BE2C (cell line): ENCODE results near the gene ACP1.

Experiments used
- DNase-seq: peaks from one replicate; pipeline ENCODE4 v3.0.0-alpha.2; 2020
- H3K27me3 ChIP-seq: fragments of 250-450 bp; sonication (Bioruptor Pico); 2 replicates; pipeline ENCODE4 v1.5.1; 2020; ENCODE audit warnings: mild to moderate bottlenecking
- H3K36me3 ChIP-seq: fragments of 250-450 bp; sonication (Bioruptor Pico); 2 replicates; pipeline ENCODE4 v1.5.1; 2020; ENCODE audit warnings: mild to moderate bottlenecking
- H3K4me1 ChIP-seq: fragments of 250-450 bp; sonication (Bioruptor Pico); 2 replicates; pipeline ENCODE4 v1.5.1; 2020
- H3K4me3 ChIP-seq: 2 replicates; pipeline ENCODE4 v1.5.1; 2011; ENCODE audit warnings: low read depth, low read length
- H3K9me3 ChIP-seq: fragments of 250-450 bp; sonication (Bioruptor Pico); 2 replicates; pipeline ENCODE4 v1.5.1; 2020
- CTCF ChIP-seq: IDR thresholded peaks from 2 replicates; pipeline ENCODE4 v1.5.1; 2012; ENCODE audit warnings: mild to moderate bottlenecking, low read depth, low read length

Gene ACP1

GRCh38 chr2:274503-274902 is 9.8 kb downstream of the ACP1 start:
- Histone ChIP-seq H3K27me3 (no peaks in the 10 kb centered on the region), H3K9me3 (no peaks in the 10 kb centered on the region), H3K4me3 (no peak overlapping the region), H3K4me1 (no peaks in the 10 kb centered on the region), H3K36me3 (no peaks in the 10 kb centered on the region; the same call in 1 of the 2 replicates)
- no peak for DNase-seq
- no peak for TF ChIP-seq CTCF

GRCh38 chr2:275466-275865 is 10.7 kb downstream of the ACP1 start:
- no peak for TF ChIP-seq CTCF
- Histone ChIP-seq H3K4me3 (no peak overlapping the region), H3K4me1 (no peaks in the 10 kb centered on the region), H3K9me3 (no peaks in the 10 kb centered on the region), H3K27me3 (no peaks in the 10 kb centered on the region), H3K36me3 (no peaks in the 10 kb centered on the region; the same call in 1 of the 2 replicates)
- no peak for DNase-seq

DNA sequence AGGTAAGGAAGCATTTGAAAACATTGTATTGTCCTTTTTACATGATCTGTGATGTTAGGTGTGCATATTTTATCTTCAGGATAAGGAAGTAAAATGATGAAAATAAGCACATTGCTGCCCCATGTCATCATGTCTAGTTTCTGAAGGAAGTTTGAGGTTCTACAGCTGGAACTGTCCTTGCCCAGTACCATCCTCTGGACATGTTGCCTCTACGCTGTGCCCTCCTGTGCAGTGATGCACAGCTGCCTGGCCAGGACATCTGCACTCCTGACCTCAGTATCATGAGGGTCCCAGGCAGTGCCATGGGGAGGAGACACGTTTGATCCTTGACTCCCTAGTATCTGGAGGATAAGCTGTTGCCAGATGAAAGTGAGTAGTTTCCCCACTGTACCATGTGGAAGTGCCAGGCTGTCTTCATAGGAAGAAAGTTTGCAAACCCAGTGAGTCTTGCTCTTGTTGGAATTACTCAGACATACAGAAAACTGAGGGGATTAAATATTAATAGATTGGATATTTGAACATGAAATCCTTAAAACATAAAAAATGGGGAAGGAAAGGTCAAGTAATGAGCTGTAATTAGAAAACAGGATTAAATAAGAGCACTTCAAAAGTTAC is 13.7 kb downstream of the ACP1 start:
- H3K27me3 ChIP-seq: no peaks in the 10 kb centered on the region
- no peak for DNase-seq
- no peak overlapping the region for H3K4me3 ChIP-seq
- no peak for TF ChIP-seq CTCF
- H3K4me1 ChIP-seq: no peaks in the 10 kb centered on the region
- H3K36me3 ChIP-seq: no peaks in the 10 kb centered on the region; the same call in 1 of the 2 replicates
- no peaks in the 10 kb centered on the region for H3K9me3 ChIP-seq

- Histone ChIP-seq H3K36me3 (no peaks in the 10 kb centered on the region; the same call in 1 of the 2 replicates), H3K4me1 (no peaks in the 10 kb centered on the region), H3K27me3 (no peaks in the 10 kb centered on the region), H3K4me3 (no peak overlapping the region), H3K9me3 (no peaks in the 10 kb centered on the region)
- DNase-seq: no peak
- no peak for TF ChIP-seq CTCF
Measured at GRCh38 chr2:278927-279320, 14.2 kb downstream of the ACP1 start.

DNA sequence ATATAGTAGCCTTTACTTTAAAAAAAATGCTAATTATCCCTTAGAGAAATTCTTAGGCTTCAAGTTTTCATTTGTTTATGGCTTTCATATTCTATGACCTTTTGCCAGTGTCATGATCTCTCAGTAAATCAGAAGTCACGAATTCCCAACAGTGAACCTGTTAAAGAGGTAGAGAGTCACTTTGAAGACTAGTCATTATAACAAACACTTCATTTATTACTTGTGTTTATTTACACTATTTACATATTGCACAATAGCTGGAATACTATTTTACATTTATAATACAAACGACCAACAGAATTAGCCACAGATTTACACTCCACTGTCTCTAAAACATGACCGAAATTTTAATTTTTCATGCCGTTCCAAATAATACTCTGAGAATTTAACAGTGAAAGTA is 14.6 kb downstream of the ACP1 start:
- H3K9me3 ChIP-seq: no peaks in the 10 kb centered on the region
- H3K4me1 ChIP-seq: no peaks in the 10 kb centered on the region
- DNase-seq: no peak
- TF ChIP-seq CTCF: no peak
- no peaks in the 10 kb centered on the region for H3K27me3 ChIP-seq
- H3K4me3 ChIP-seq: no peak overlapping the region
- H3K36me3 ChIP-seq: no peaks in the 10 kb centered on the region; the same call in 1 of the 2 replicates

DNA sequence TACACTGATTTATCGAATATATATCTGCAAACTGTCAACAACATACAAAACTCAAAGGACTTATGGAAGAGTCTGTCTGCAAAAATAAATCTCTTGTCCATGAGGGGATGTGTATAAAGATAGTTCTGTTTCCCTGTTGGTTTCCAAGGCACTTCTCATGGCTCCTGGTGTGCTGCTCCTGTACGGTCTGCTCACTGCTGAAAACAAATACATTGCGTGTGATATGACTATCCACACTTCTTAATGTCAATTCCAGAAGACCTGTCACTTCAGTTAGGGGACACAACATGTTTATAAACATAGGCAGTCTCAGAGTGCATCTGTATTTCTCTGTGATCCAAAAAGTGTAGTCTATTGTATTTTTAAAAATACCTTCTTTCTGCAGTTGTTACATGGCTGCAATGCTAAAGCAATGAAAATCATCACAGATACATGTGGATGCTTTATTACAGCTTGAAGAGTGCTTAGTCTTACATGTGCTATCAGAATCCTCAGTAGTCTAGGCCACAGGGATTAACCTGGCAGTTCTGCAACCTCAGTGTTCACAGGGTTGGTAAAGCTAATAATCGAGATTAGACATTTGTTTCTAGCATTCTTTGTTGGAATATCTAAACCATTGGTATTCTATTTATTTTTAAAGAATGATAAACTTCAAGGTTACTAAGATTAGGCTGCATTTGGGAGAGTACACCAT is 15.4 kb downstream of the ACP1 start:
- TF ChIP-seq CTCF: no peak
- Histone ChIP-seq H3K27me3 (no peaks in the 10 kb centered on the region), H3K4me1 (no peaks in the 10 kb centered on the region), H3K4me3 (no peak overlapping the region), H3K9me3 (no peaks in the 10 kb centered on the region), H3K36me3 (no peaks in the 10 kb centered on the region; the same call in 1 of the 2 replicates)
- no peak for DNase-seq
